GM13977 (cell line): ENCODE measurements around the gene WBP2.

Source experiments
- DNase-seq: peaks from one replicate; pipeline ENCODE4 v3.0.0; 2012; ENCODE audit warnings: low spot score
- CTCF ChIP-seq: IDR thresholded peaks from 2 replicates; pipeline ENCODE4 v1.5.1; 2012; ENCODE audit warnings: mild to moderate bottlenecking, control low read depth; ENCODE audit not compliant: insufficient read depth; ENCODE audit errors: extremely low read depth, missing control alignments
- in situ Hi-C: fragments of 300-500 bp; cut with MboI; formaldehyde crosslinking; loops from one replicate; pipeline ENCODE4 v1.12.0; 2022; ENCODE audit warnings: low sequenced_read_pairs, low pct_unique_long_range_greater_than_20kb, mixed read lengths, inconsistent platforms; ENCODE audit not compliant: unreplicated experiment

The WBP2 gene

GRCh38 chr17:75846692-75847613 lies 8.2 kb downstream of the WBP2 start:
- in situ Hi-C loops = no loop called here
- TF ChIP-seq CTCF = no peak
- DNase-seq = no peak

- DNase-seq = no peak
- TF ChIP-seq CTCF = no peak
Observed at GRCh38 chr17:75845933-75846691, 9.0 kb downstream of the WBP2 start.

DNA sequence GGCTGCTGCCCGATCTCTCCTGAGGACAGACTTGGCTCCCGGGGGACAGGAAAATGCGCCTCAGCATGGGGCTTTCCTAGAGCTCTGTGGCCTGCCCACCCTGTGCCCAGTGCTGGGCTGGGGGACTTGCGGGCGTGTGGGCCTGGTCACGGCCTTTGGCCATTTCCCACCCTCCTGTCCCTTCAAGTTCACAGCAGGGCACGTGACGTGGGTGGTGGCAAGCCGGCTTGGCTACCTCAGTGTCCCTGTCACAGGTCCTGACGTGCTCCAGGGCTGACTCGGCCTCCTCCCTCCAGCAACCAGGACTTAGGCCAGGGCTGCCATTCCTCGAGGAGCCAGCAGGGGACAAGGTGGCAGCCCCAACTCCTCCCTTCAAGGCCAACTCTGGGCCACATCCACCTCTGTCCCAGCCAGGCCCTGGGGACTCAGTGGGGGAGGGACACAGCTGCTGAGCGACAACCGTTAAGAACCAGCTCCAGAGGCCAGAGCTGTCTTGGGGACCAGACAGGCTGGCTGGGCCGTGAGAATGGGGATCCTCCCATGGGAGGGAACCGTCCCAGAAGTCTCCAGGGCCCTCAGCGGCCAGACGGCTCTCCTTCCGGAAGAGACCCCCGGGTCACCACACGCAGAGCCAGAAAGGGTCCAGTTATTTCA lies 9.9 kb downstream of the WBP2 start:
- TF ChIP-seq CTCF = peak; percentile 76
- peak; percentile 92 for DNase-seq
- in situ Hi-C loops = no loop called here

More at GRCh38 chr17:75845933-75846691, 9.0 kb downstream of the WBP2 start:
- in situ Hi-C loops = no loop called here

- TF ChIP-seq CTCF = no peak
- DNase-seq = peak; percentile 36
- in situ Hi-C loops = no loop called here
Observed at GRCh38 chr17:75844530-75845057, 10.5 kb downstream of the WBP2 start.

DNA sequence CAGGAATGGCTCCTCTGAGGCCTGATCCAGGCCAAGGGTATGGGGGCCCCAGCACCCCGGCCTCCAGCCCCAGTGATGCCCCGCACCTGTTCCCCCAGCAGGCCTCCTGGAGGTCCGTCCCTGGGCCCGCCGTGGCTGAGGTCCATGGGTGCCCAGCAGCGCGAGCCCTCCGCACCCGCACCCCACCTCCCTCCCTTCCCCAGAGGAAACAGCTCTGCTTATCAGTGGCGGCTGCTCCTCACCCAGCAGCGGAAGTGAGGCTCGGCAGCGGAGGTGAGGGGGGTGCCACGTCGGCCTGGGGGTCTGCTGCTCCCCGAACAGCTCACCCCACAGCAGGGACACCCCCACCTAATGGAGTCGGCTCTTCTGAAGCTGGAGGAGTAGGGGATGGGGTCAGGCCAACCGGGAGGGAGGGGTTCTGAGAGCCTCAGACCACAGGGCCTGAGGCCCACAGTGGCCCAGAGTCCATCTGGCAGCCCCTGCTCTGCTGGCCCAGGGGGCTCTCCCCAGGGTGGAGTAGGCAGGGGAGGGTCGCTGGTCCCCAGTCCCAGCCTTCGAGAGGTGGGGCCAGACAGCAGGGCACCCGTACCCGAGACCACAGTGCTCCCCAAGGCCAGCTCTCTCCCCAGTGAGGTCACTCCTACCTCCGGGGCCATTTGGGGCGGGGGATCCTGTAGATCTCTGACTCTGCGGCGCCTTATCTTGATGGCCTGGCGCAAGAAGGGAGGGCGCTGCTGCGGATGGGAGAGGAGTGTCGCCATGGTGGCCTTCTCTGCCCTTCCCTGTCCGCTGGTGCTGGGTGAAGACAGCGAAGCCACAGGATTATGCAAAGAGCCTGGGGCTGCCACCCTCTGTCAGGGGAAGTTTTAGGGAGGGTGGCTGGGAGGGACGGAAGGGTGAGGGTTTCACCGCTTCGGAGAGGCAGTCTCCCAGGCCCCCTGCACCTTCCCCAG lies 11.3 kb downstream of the WBP2 start, which contains the start of gene UNC13D:
Gene UNC13D (minus strand): TSS at position 828 of the 953 bp plus-strand sequence. CDS start 67 bp downstream, at position 761.
- no peak for TF ChIP-seq CTCF
- peak; percentile 81 for DNase-seq
- in situ Hi-C loops = no loop called here
